ENCODE measurements around the gene APBB2.

APBB2 gene

DNA sequence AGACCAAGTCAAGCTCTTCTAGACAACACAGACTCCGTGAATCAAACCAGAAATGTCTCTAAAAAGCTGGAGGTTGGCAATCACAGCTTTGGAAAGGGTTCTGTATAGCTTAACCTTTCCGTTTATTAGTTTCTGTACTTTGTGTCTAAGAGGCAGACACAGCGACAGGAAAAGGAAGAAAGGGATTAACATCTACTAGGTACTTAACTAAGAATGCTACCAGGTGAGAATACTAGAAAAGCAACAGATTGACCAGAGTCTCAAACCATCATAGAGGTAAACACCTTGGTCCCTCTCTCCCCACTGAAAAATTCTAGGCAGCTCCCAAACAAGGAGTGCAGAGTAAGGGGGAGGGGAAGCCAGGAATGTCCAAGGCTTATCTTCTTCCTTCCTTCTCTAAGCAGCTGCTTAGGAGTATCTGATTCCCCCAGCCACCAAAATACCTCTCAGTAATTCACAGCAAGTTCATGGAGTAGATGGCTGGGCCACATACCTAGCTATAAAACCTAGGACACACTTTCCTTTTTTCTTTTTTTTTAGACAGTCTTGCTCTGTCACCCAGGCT lies 80.8 kb downstream of the APBB2 start:
- no peak for DNase-seq (ENCODE audit: low read depth)
- H3K4me3 ChIP-seq (ENCODE audit: low read length), result no peak overlapping the region
- TF ChIP-seq CTCF (conservative IDR thresholded peaks at IDR 0.05; ENCODE audit: low read depth, low read length), result no peak

- no peak for DNase-seq (ENCODE audit: low read depth)
- no peak for TF ChIP-seq CTCF (conservative IDR thresholded peaks at IDR 0.05; ENCODE audit: low read depth, low read length)
- H3K4me3 ChIP-seq (ENCODE audit: low read length), result no peak overlapping the region
These were observed 82.2 kb downstream of the APBB2 start for GRCh38 chr4:41132055-41132683.

- no peak for TF ChIP-seq CTCF (conservative IDR thresholded peaks at IDR 0.05; ENCODE audit: low read depth, low read length)
- H3K4me3 ChIP-seq (ENCODE audit: low read length), result no peak overlapping the region
- DNase-seq (ENCODE audit: low read depth), result no peak
These were observed 84.4 kb downstream of the APBB2 start for GRCh38 chr4:41129936-41130440.

DNA sequence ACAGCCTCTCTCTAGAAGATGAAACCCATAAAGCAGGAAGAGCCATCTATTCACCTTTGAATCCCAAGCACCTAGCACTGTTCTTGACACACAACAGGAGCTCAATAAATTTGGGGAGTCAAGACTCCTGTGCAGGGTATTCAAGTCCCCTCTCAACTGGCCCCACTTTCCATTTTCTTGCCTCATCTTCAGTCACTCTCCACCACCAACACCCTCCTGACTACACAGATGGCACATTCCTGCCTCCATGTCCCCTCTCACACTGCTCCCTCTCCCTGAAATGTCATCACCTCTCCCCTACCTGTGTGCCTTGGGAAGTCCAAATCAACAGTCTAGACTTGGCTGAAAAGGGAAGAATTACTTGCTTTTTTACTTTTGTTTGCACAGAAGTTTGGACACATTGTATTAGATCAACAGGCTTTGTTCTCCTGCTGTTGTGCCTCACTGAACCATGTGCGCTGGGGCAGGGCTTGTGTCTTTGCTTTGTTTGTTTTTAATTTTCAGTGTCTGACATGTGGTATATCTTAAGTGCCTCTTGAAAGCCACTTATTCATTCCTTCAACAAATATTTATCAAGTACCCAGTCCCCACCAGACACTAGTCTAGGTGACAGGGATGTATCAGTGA lies 85.1 kb downstream of the APBB2 start:
- TF ChIP-seq CTCF (conservative IDR thresholded peaks at IDR 0.05; ENCODE audit: low read depth, low read length), result no peak
- H3K4me3 ChIP-seq (ENCODE audit: low read length), result no peak overlapping the region
- no peak for DNase-seq (ENCODE audit: low read depth)

DNA sequence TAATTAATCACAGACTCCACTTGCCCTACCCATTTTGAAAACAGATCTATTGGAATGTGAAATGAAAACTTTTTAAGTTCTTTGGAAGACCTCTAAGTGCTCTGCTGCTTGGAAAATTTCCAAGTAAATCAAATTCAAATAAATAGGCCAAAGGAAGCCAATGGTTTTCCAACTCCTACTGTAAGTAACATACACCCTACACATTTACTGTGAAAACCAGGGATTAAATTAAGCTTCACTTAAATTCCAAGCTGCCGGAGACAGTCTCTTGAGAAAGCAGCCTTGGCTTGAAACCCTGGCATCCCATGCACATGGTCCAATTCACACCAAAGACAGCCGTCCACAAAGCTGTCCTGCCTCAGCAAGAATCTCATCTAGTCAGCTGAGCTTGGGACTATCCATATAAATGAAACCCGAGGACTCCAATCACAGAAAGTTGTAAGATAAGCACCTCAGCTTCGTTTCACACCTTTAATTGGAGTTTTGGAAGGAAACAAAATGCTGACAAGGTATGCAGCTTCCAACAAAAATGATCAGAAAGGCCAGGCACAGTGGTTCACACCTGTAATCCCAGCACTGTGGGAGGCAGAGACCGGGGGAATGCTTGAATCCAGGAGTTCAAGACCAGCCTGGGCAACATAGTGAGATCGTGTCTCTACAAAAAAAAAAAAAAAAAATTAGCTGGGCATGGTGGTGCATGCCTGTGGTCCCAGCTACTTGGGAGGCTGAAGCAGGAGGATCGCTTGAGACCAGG lies 88.6 kb downstream of the APBB2 start:
- no peak for DNase-seq (ENCODE audit: low read depth)
- no peak overlapping the region for H3K4me3 ChIP-seq (ENCODE audit: low read length)
- no peak for TF ChIP-seq CTCF (conservative IDR thresholded peaks at IDR 0.05; ENCODE audit: low read depth, low read length)

DNA sequence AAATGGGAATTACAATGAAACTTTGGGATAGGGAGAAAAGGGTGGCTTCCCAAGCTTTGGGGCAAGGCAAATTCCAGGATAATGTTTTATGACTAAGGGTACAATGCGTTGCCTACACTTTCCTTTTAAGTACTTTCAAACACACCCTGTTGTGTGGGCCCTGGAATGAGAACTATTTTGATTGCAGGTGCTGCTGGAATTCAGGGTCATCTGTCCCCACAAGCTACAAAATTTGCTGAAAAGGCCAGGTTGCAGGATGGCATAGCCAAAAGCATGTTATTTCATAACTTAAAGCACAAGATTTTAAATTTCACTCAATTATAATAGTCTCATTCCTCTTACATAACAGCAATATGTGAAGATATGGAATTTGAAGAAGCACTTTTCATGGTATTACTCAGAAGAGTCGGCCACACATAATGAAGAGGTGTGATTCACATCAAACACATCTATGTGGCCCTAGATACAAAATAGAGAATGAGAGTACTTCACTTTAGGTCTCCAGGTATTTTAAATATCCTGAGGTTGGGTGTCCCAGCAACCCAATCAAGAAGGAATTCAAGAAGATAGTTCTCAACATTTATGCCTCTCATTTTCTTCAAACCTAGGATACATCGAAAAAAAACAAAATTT lies 89.3 kb downstream of the APBB2 start:
- no peak overlapping the region for H3K4me3 ChIP-seq (ENCODE audit: low read length)
- no peak for TF ChIP-seq CTCF (conservative IDR thresholded peaks at IDR 0.05; ENCODE audit: low read depth, low read length)
- no peak for DNase-seq (ENCODE audit: low read depth)

Measured in retinal pigment epithelial cell (primary cell).